GM23338 (cell line): Measurements from ENCODE around the gene DNAAF8.
"Not testable (repeated sequence)": the region's sequence is repeated elsewhere in the genome, so short reads cannot be mapped to it uniquely, and the experiment has no call there.

Experiments used
- EZH2phosphoT487 ChIP-seq: fragments of 200-600 bp; sonication (generic); IDR thresholded peaks from one replicate; pipeline ENCODE4 v1.8.1; 2018; ENCODE audit warnings: antibody characterized with exemption; ENCODE audit not compliant: unreplicated experiment
- JUNB ChIP-seq: IDR thresholded peaks from one replicate; pipeline ENCODE4 v1.6.1; 2016; ENCODE audit warnings: antibody characterized with exemption; ENCODE audit not compliant: unreplicated experiment
- TF ChIP-seq, protein P1 (sequence below), 2 experiments: fragments of 200-600 bp in 1 of 2; sonication (generic) in 1 of 2; conservative IDR thresholded peaks; 2 replicates each; pipeline versions ENCODE4 v1.5.1 to v1.6.1; 2016 to 2017; ENCODE audit warnings: antibody characterized with exemption in 2 of 2, low read depth in 2 of 2, mild to moderate bottlenecking in 2 of 2, moderate library complexity in 1 of 2

DNA sequence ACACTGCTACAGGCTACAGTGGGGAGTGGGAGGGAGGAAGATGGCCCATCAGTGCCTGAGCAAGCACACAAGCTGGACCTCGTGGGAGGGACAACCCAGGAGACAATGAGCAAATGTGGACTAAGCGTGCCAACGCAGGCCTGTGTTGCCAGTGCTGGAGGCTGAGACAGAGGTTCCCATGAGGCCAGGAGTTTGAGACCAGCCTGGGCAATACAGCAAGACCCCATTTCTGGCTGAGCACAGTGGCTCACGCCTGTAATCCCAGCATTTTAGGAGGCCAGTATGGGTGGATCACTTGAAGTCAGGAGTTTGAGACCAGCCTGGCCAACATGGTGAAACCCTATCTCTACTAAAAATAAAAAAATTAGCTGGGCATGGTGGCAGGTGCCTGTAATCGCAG lies 4.0 kb downstream of the DNAAF8 start:
- TF ChIP-seq, protein P1, sequence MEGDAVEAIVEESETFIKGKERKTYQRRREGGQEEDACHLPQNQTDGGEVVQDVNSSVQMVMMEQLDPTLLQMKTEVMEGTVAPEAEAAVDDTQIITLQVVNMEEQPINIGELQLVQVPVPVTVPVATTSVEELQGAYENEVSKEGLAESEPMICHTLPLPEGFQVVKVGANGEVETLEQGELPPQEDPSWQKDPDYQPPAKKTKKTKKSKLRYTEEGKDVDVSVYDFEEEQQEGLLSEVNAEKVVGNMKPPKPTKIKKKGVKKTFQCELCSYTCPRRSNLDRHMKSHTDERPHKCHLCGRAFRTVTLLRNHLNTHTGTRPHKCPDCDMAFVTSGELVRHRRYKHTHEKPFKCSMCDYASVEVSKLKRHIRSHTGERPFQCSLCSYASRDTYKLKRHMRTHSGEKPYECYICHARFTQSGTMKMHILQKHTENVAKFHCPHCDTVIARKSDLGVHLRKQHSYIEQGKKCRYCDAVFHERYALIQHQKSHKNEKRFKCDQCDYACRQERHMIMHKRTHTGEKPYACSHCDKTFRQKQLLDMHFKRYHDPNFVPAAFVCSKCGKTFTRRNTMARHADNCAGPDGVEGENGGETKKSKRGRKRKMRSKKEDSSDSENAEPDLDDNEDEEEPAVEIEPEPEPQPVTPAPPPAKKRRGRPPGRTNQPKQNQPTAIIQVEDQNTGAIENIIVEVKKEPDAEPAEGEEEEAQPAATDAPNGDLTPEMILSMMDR (conservative IDR thresholded peaks at IDR 0.05; ENCODE audit: low read depth in 2 of 2): not testable (repeated sequence)
- TF ChIP-seq EZH2phosphoT487, JUNB: not testable (repeated sequence)
